A549 (cell line): ENCODE data around the gene RIF1. TPM values are rescaled to one million over a fixed set of nuclear protein-coding genes. Genes with fewer than 3 reads are reported as not detected.

Experiments
- ATAC-seq, 2 experiments: fragments of 200-7000 bp in 1 of 2; fragments of >200 bp in 1 of 2; cut with Nextera tagmentation in 1 of 2; cut with Tn5 transposase in 1 of 2; 3 replicates each; pipeline versions ENCODE4 v1.8.0 to v1.9.1; 2018 to 2020; ENCODE audit warnings: mild to moderate bottlenecking in 1 of 2, moderate library complexity in 1 of 2
- CTCF ChIA-PET: fragments of 300-600 bp; sonication (Branson Sonifier 250); formaldehyde crosslinking; extraction: SDS; loops from one replicate; lab custom pipeline; 2021; ENCODE audit warnings: antibody characterized with exemption, inconsistent platforms; lab: Yijun Ruan, JAX
- POLR2A ChIA-PET: fragments of 350-600 bp; formaldehyde crosslinking; extraction: SDS; loops from one replicate; lab custom pipeline; 2021; ENCODE audit warnings: antibody characterized with exemption, inconsistent platforms; lab: Yijun Ruan, JAX
- DNase-seq, 2 experiments: peaks; one replicate each; pipeline versions ENCODE4 v3.0.0 to v3.0.0-alpha.2; 2011 to 2016; ENCODE audit warnings: low read depth in 1 of 2, low spot score in 1 of 2
- FAIRE-seq: peaks from 2 replicates; lab custom pipeline; 2011; peaks lifted over from hg19 to GRCh38; lab: Jason Lieb, UNC
- H3K27ac ChIP-seq, 2 experiments: fragments of >200 bp; sonication (Bioruptor Twin); formaldehyde crosslinking; 3 replicates each; pipeline ENCODE4 v1.5.1; 2016 to 2017
- H3K4me1 ChIP-seq: fragments of >200 bp; sonication (Bioruptor Twin); formaldehyde crosslinking; 3 replicates; pipeline ENCODE4 v1.6.1; 2016
- H3K4me2 ChIP-seq: fragments of >200 bp; sonication (Bioruptor Twin); formaldehyde crosslinking; 3 replicates; pipeline ENCODE4 v1.6.1; 2016
- H3K4me3 ChIP-seq: fragments of >200 bp; sonication (Bioruptor Twin); formaldehyde crosslinking; 3 replicates; pipeline ENCODE4 v1.5.1; 2016
- H3K9me3 ChIP-seq: fragments of >200 bp; sonication (Bioruptor Twin); formaldehyde crosslinking; 3 replicates; pipeline ENCODE4 v1.6.1; 2016
- BHLHE40 ChIP-seq: IDR thresholded peaks from 2 replicates; pipeline ENCODE4 v1.6.1; 2012; ENCODE audit warnings: low read depth, low read length, inconsistent platforms
- EP300 ChIP-seq, 2 experiments: fragments of >200 bp; sonication (Bioruptor Twin); formaldehyde crosslinking; IDR thresholded peaks; 2 replicates in 1 of 2; 3 replicates in 1 of 2; pipeline ENCODE4 v1.6.1; 2016 to 2017
- ESRRA ChIP-seq: fragments of 150-350 bp; IDR thresholded peaks from 2 replicates; pipeline ENCODE4 v1.6.1; 2014; ENCODE audit warnings: mild to moderate bottlenecking, low read length, borderline replicate concordance
- HEYL ChIP-seq: fragments of 250-450 bp; sonication (Bioruptor Pico); IDR thresholded peaks from 2 replicates; pipeline ENCODE4 v1.8.0; 2021; ENCODE audit warnings: mild to moderate bottlenecking, moderate library complexity
- HOXA7 ChIP-seq: fragments of 250-450 bp; sonication (Bioruptor Pico); IDR thresholded peaks from 2 replicates; pipeline ENCODE4 v1.5.0; 2020; ENCODE audit warnings: mild to moderate bottlenecking, moderate library complexity
- HOXB13 ChIP-seq: fragments of 250-450 bp; sonication (Bioruptor Pico); IDR thresholded peaks from 2 replicates; pipeline ENCODE4 v1.5.0; 2020; ENCODE audit warnings: low read depth, mild to moderate bottlenecking, moderate library complexity
- KDM1A ChIP-seq: fragments of 200-600 bp; sonication (generic); IDR thresholded peaks from 2 replicates; pipeline ENCODE4 v1.6.1; 2016; ENCODE audit warnings: low read depth, mild to moderate bottlenecking
- NFE2L2 ChIP-seq: fragments of 150-350 bp; conservative IDR thresholded peaks from 2 replicates; pipeline ENCODE4 v1.6.1; 2014; ENCODE audit warnings: low read length
- PHF8 ChIP-seq: fragments of 200-600 bp; sonication (generic); IDR thresholded peaks from 2 replicates; pipeline ENCODE4 v1.6.1; 2016; ENCODE audit warnings: low read depth, mild to moderate bottlenecking, antibody characterized with exemption, moderate library complexity, borderline replicate concordance
- POLR2AphosphoS2 ChIP-seq: conservative IDR thresholded peaks from 2 replicates; pipeline ENCODE4 v1.6.1; 2012; ENCODE audit warnings: low read length, improper control_type of control experiment, inconsistent platforms
- RCOR1 ChIP-seq: fragments of 150-350 bp; IDR thresholded peaks from 2 replicates; pipeline ENCODE4 v1.6.1; 2014; ENCODE audit warnings: antibody characterized with exemption, low read length, low read depth
- RNF2 ChIP-seq: fragments of 200-600 bp; sonication (generic); IDR thresholded peaks from 2 replicates; pipeline ENCODE4 v1.6.1; 2016; ENCODE audit warnings: low read depth, mild to moderate bottlenecking, antibody characterized with exemption, moderate library complexity, borderline replicate concordance
- SMC3 ChIP-seq: fragments of >200 bp; sonication (Bioruptor Twin); formaldehyde crosslinking; IDR thresholded peaks from 3 replicates; pipeline ENCODE4 v1.6.1; 2018; ENCODE audit warnings: inconsistent platforms
- TFCP2L1 ChIP-seq: fragments of 250-450 bp; sonication (Bioruptor Pico); IDR thresholded peaks from 2 replicates; pipeline ENCODE4 v1.5.0; 2021; ENCODE audit warnings: mild to moderate bottlenecking
- ZNF302 ChIP-seq: fragments of 250-450 bp; sonication (Bioruptor Pico); IDR thresholded peaks from 2 replicates; pipeline ENCODE4 v1.9.0; 2021; ENCODE audit warnings: inconsistent platforms, mild to moderate bottlenecking, moderate library complexity
- WGBS: methylation state at CpG from one replicate; pipeline ENCODE4 v1.1.6; 2017; ENCODE audit errors: missing lambda C conversion rate; 5-methylcytosine and 5-hydroxymethylcytosine counted together
- polyA plus RNA-seq, 4 experiments: library from polyadenylated mRNA; depleted of rRNA in 3 of 4; stranded (reverse); fragments of >200 nt; fragmentation: RNase III in 1 of 4; extraction: RNeasy Plus Mini Kit Qiagen cat#74134 plus additional on column Dnase treatment in 1 of 4; gene quantifications; 2 replicates in 3 of 4; 3 replicates in 1 of 4; pipeline ENCODE4 v1.2.3, GENCODE V29; 2011 to 2017
- TF ChIP-seq, protein P1 (sequence below): fragments of 200-600 bp; sonication (generic); IDR thresholded peaks from 2 replicates; pipeline ENCODE4 v1.6.1; 2016; ENCODE audit warnings: antibody characterized with exemption, mild to moderate bottlenecking, moderate library complexity
- TF ChIP-seq, protein P2 (sequence below): fragments of >200 bp; sonication (Bioruptor Twin); formaldehyde crosslinking; IDR thresholded peaks from 3 replicates; pipeline ENCODE4 v1.5.1; 2016
- TF ChIP-seq, protein P3 (sequence below): fragments of >200 bp; sonication (Bioruptor Twin); formaldehyde crosslinking; IDR thresholded peaks from 3 replicates; pipeline ENCODE4 v1.6.1; 2016
- TF ChIP-seq, protein P4 (sequence below): IDR thresholded peaks from 2 replicates; pipeline ENCODE4 v1.6.1; 2012
- TF ChIP-seq, protein P5 (sequence below): fragments of 450-650 bp; IDR thresholded peaks from 2 replicates; pipeline ENCODE4 v1.6.1; 2014; ENCODE audit warnings: antibody characterized with exemption

RIF1 gene
- polyA plus RNA-seq, 2 of the 4 experiments (the other 2 are of a cell fraction), result 15.5 to 28.7 TPM

DNA sequence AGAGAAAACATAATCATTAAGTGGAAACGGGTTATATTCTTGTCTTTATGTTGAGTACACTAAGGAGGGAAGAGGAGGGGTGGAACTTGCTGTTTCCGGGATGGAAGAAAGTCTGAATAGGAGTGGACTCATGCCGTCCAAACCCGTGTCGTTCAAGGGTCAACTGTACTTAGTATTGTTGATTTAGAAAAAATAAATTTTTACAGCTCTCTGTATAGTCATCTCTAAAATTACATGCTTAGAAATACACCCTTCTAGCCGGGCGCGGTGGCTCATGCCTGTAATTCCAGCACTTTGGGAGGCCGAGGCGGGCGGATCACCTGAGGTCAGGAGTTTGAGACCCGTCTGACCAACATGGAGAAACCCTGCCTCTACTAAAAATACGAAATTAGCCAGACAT lies 29.4 kb downstream of the RIF1 start:
- FAIRE-seq, result no peak
- POLR2A ChIA-PET, result no interaction called here
- 92% methylated on average over 13 of the region's 13 CpGs for WGBS

DNA sequence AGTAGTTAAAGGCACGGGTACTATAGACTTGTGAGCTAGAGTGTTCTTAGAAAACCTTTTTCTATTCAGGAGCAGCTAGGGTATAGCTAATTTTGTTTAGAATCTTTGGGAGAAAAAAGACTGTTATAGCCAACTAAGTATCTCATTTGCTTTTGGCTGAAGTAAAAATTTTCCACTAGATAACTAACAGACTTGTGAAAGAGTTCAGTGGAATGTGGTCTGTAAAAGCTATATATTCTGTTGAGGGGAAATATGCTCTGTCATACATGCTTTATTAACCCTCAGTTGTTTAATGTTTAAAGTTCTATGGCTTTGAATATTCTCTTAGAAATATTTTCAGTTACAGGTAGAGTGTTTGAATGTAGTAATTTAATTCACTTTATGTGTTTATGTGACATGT lies 49.7 kb downstream of the RIF1 start:
- Histone ChIP-seq H3K4me1 (no peaks in the 10 kb centered on the region), H3K9me3 (no peaks in the 10 kb centered on the region), H3K27ac (no peak overlapping the region), H3K4me3 (no peak overlapping the region), H3K4me2 (no peak overlapping the region)
- ChIA-PET CTCF (interaction anchor here (1.4 kb wide), 1 partner anchor 22 kb away, joined by 3 read pairs; no protein-coding TSS in a partner anchor), POLR2A (no interaction called here)
- WGBS, result 86% methylated on average over 1 of the region's 1 CpG
- DNase-seq, result no peak
- FAIRE-seq, result no peak
- ATAC-seq, result no peak
- TF ChIP-seq POLR2AphosphoS2 (no peak), KDM1A (no peak), RNF2 (no peak), ESRRA (no peak), TFCP2L1 (CRISPR knock-in tag) (no peak), HOXA7 (no peak), SMC3 (no peak), EP300 (IDR thresholded peaks at IDR 0.05) (no peak), RCOR1 (no peak), ZNF302 (CRISPR knock-in tag) (no peak), NFE2L2 (no peak), HEYL (CRISPR knock-in tag) (no peak), PHF8 (no peak)
- TF ChIP-seq, protein P1, sequence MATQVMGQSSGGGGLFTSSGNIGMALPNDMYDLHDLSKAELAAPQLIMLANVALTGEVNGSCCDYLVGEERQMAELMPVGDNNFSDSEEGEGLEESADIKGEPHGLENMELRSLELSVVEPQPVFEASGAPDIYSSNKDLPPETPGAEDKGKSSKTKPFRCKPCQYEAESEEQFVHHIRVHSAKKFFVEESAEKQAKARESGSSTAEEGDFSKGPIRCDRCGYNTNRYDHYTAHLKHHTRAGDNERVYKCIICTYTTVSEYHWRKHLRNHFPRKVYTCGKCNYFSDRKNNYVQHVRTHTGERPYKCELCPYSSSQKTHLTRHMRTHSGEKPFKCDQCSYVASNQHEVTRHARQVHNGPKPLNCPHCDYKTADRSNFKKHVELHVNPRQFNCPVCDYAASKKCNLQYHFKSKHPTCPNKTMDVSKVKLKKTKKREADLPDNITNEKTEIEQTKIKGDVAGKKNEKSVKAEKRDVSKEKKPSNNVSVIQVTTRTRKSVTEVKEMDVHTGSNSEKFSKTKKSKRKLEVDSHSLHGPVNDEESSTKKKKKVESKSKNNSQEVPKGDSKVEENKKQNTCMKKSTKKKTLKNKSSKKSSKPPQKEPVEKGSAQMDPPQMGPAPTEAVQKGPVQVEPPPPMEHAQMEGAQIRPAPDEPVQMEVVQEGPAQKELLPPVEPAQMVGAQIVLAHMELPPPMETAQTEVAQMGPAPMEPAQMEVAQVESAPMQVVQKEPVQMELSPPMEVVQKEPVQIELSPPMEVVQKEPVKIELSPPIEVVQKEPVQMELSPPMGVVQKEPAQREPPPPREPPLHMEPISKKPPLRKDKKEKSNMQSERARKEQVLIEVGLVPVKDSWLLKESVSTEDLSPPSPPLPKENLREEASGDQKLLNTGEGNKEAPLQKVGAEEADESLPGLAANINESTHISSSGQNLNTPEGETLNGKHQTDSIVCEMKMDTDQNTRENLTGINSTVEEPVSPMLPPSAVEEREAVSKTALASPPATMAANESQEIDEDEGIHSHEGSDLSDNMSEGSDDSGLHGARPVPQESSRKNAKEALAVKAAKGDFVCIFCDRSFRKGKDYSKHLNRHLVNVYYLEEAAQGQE, result no peak
- TF ChIP-seq, protein P2, sequence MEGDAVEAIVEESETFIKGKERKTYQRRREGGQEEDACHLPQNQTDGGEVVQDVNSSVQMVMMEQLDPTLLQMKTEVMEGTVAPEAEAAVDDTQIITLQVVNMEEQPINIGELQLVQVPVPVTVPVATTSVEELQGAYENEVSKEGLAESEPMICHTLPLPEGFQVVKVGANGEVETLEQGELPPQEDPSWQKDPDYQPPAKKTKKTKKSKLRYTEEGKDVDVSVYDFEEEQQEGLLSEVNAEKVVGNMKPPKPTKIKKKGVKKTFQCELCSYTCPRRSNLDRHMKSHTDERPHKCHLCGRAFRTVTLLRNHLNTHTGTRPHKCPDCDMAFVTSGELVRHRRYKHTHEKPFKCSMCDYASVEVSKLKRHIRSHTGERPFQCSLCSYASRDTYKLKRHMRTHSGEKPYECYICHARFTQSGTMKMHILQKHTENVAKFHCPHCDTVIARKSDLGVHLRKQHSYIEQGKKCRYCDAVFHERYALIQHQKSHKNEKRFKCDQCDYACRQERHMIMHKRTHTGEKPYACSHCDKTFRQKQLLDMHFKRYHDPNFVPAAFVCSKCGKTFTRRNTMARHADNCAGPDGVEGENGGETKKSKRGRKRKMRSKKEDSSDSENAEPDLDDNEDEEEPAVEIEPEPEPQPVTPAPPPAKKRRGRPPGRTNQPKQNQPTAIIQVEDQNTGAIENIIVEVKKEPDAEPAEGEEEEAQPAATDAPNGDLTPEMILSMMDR, result no peak

More for the DNA sequence above, 29.4 kb downstream of the RIF1 start:
- TF ChIP-seq NFE2L2 (no peak), BHLHE40 (no peak), HOXB13 (CRISPR knock-in tag) (no peak), RNF2 (no peak), HEYL (CRISPR knock-in tag) (no peak), ESRRA (no peak)
- TF ChIP-seq, protein P3, sequence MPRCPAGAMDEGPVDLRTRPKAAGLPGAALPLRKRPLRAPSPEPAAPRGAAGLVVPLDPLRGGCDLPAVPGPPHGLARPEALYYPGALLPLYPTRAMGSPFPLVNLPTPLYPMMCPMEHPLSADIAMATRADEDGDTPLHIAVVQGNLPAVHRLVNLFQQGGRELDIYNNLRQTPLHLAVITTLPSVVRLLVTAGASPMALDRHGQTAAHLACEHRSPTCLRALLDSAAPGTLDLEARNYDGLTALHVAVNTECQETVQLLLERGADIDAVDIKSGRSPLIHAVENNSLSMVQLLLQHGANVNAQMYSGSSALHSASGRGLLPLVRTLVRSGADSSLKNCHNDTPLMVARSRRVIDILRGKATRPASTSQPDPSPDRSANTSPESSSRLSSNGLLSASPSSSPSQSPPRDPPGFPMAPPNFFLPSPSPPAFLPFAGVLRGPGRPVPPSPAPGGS, result no peak
- TF ChIP-seq, protein P4, sequence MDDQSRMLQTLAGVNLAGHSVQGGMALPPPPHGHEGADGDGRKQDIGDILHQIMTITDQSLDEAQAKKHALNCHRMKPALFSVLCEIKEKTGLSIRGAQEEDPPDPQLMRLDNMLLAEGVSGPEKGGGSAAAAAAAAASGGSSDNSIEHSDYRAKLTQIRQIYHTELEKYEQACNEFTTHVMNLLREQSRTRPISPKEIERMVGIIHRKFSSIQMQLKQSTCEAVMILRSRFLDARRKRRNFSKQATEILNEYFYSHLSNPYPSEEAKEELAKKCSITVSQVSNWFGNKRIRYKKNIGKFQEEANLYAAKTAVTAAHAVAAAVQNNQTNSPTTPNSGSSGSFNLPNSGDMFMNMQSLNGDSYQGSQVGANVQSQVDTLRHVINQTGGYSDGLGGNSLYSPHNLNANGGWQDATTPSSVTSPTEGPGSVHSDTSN, result no peak
- TF ChIP-seq, protein P1, result no peak
- TF ChIP-seq, protein P5, sequence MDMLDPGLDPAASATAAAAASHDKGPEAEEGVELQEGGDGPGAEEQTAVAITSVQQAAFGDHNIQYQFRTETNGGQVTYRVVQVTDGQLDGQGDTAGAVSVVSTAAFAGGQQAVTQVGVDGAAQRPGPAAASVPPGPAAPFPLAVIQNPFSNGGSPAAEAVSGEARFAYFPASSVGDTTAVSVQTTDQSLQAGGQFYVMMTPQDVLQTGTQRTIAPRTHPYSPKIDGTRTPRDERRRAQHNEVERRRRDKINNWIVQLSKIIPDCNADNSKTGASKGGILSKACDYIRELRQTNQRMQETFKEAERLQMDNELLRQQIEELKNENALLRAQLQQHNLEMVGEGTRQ, result no peak
- TF ChIP-seq, all 56 proteins: peak for 0
- Histone ChIP-seq H3K4me3 (no peak overlapping the region), H3K4me2 (no peak overlapping the region), H3K4me1 (no peaks in the 10 kb centered on the region), H3K27ac (no peak overlapping the region), H3K9me3 (no peaks in the 10 kb centered on the region)
- DNase-seq, result no peak
- no peak for ATAC-seq
- CTCF ChIA-PET, result interaction anchor here (1.1 to 3.2 kb wide), 4 partner anchors 13 to 611 kb away, joined by 3 to 17 read pairs (median 5); no protein-coding TSS in a partner anchor
